ENCODE measurements around the gene C3orf20.
"Not testable (repeated sequence)": the region's sequence is repeated elsewhere in the genome, so short reads cannot be mapped to it uniquely, and the experiment has no call there.

C3orf20 gene

GRCh38 chr3:14804835-14805780, 130.2 kb downstream of the C3orf20 start:
- DNase-seq (ENCODE audit: extremely low spot score) = no peak
- POLR2A ChIA-PET = no interaction called here
- CTCF ChIA-PET = no interaction called here
- no peak for TF ChIP-seq ELF4 (IDR thresholded peaks at IDR 0.05)
- no peak for TF ChIP-seq ARNT (IDR thresholded peaks at IDR 0.05)
- no peak for TF ChIP-seq PKNOX1 (IDR thresholded peaks at IDR 0.05)
- TF ChIP-seq CTBP1 (IDR thresholded peaks at IDR 0.05; ENCODE audit: borderline replicate concordance) = no peak
- no peak for TF ChIP-seq TARDBP (IDR thresholded peaks at IDR 0.05)
- no peak for TF ChIP-seq LEF1 (IDR thresholded peaks at IDR 0.05; ENCODE audit: borderline replicate concordance)

GRCh38 chr3:14805961-14806537, 131.1 kb downstream of the C3orf20 start:
- DNase-seq (ENCODE audit: extremely low spot score) = no peak
- no peak for TF ChIP-seq ELF4 (IDR thresholded peaks at IDR 0.05)
- TF ChIP-seq TARDBP (IDR thresholded peaks at IDR 0.05) = no peak
- TF ChIP-seq HDGF (IDR thresholded peaks at IDR 0.05; ENCODE audit: borderline replicate concordance) = no peak
- no peak for TF ChIP-seq FOXK2 (IDR thresholded peaks at IDR 0.05)
- no peak for TF ChIP-seq FOXM1 (IDR thresholded peaks at IDR 0.05; ENCODE audit: borderline replicate concordance)
- TF ChIP-seq CTBP1 (IDR thresholded peaks at IDR 0.05; ENCODE audit: borderline replicate concordance) = no peak
- TF ChIP-seq L3MBTL2 (conservative IDR thresholded peaks at IDR 0.05) = no peak
- no peak for TF ChIP-seq SP1 (IDR thresholded peaks at IDR 0.05)
- no peak for TF ChIP-seq BHLHE40 (IDR thresholded peaks at IDR 0.05; ENCODE audit: borderline replicate concordance)
- TF ChIP-seq SUZ12 (IDR thresholded peaks at IDR 0.05) = no peak
- no peak for TF ChIP-seq FOXA1 (IDR thresholded peaks at IDR 0.05)
- no peak for TF ChIP-seq ZNF384 (IDR thresholded peaks at IDR 0.05)
- TF ChIP-seq NFRKB (IDR thresholded peaks at IDR 0.05) = no peak
- no peak for TF ChIP-seq LEF1 (IDR thresholded peaks at IDR 0.05; ENCODE audit: borderline replicate concordance)
- POLR2A ChIA-PET = no interaction called here
- CTCF ChIA-PET = no interaction called here

GRCh38 chr3:14806641-14807263, 131.8 kb downstream of the C3orf20 start:
- TF ChIP-seq BHLHE40 (IDR thresholded peaks at IDR 0.05; ENCODE audit: borderline replicate concordance) (no peak), SP1 (IDR thresholded peaks at IDR 0.05) (no peak), SUZ12 (IDR thresholded peaks at IDR 0.05) (no peak), ELF4 (IDR thresholded peaks at IDR 0.05) (no peak), TARDBP (IDR thresholded peaks at IDR 0.05) (no peak), FOXK2 (IDR thresholded peaks at IDR 0.05) (no peak), PKNOX1 (IDR thresholded peaks at IDR 0.05) (no peak), ZNF384 (IDR thresholded peaks at IDR 0.05) (no peak), L3MBTL2 (conservative IDR thresholded peaks at IDR 0.05) (no peak), CTBP1 (IDR thresholded peaks at IDR 0.05; ENCODE audit: borderline replicate concordance) (no peak), LEF1 (IDR thresholded peaks at IDR 0.05; ENCODE audit: borderline replicate concordance) (no peak), FOXM1 (IDR thresholded peaks at IDR 0.05; ENCODE audit: borderline replicate concordance) (no peak), NFRKB (IDR thresholded peaks at IDR 0.05) (no peak), ARNT (IDR thresholded peaks at IDR 0.05) (no peak), HDGF (IDR thresholded peaks at IDR 0.05; ENCODE audit: borderline replicate concordance) (no peak), FOXA1 (IDR thresholded peaks at IDR 0.05) (no peak)
- DNase-seq (ENCODE audit: extremely low spot score) = no peak
- CTCF ChIA-PET = no interaction called here
- POLR2A ChIA-PET = no interaction called here

GRCh38 chr3:14808025-14808424, 133.1 kb downstream of the C3orf20 start:
- CTCF ChIA-PET = no interaction called here
- no peak for DNase-seq (ENCODE audit: extremely low spot score)
- TF ChIP-seq SP1 (IDR thresholded peaks at IDR 0.05) (no peak), FOXM1 (IDR thresholded peaks at IDR 0.05; ENCODE audit: borderline replicate concordance) (no peak), SUZ12 (IDR thresholded peaks at IDR 0.05) (no peak), L3MBTL2 (conservative IDR thresholded peaks at IDR 0.05) (no peak), TARDBP (IDR thresholded peaks at IDR 0.05) (no peak), ELF4 (IDR thresholded peaks at IDR 0.05) (no peak), ARNT (IDR thresholded peaks at IDR 0.05) (no peak), HDGF (IDR thresholded peaks at IDR 0.05; ENCODE audit: borderline replicate concordance) (no peak), CTBP1 (IDR thresholded peaks at IDR 0.05; ENCODE audit: borderline replicate concordance) (no peak), LEF1 (IDR thresholded peaks at IDR 0.05; ENCODE audit: borderline replicate concordance) (no peak), ZNF384 (IDR thresholded peaks at IDR 0.05) (no peak), NFRKB (IDR thresholded peaks at IDR 0.05) (no peak), FOXA1 (IDR thresholded peaks at IDR 0.05) (no peak), FOXK2 (IDR thresholded peaks at IDR 0.05) (no peak), PKNOX1 (IDR thresholded peaks at IDR 0.05) (no peak)
- POLR2A ChIA-PET = no interaction called here

GRCh38 chr3:14808502-14809266, 133.7 kb downstream of the C3orf20 start:
- ChIA-PET CTCF (no interaction called here), POLR2A (no interaction called here)
- TF ChIP-seq HDGF (IDR thresholded peaks at IDR 0.05; ENCODE audit: borderline replicate concordance) = no peak
- TF ChIP-seq FOXK2 (IDR thresholded peaks at IDR 0.05) = no peak
- no peak for TF ChIP-seq L3MBTL2 (conservative IDR thresholded peaks at IDR 0.05)
- no peak for TF ChIP-seq ELF4 (IDR thresholded peaks at IDR 0.05)
- no peak for DNase-seq (ENCODE audit: extremely low spot score)

- CTCF ChIA-PET; POLR2A ChIA-PET; DNase-seq (ENCODE audit: extremely low spot score): not testable (repeated sequence)
Observed at GRCh38 chr3:14809611-14810010, 134.7 kb downstream of the C3orf20 start.
